NCI-H2196 treated with DMSO at 0.1 percent for 48 hours (cell line): ENCODE results near the gene TMEM80.
"Not testable (repeated sequence)": the region's sequence is repeated elsewhere in the genome, so short reads cannot be mapped to it uniquely, and the experiment has no call there.

Source experiments
- DNase-seq: peaks from one replicate; lab custom pipeline; 2025; ENCODE audit not compliant: unreplicated experiment; lab: John Stamatoyannopoulos, UW

TMEM80 gene

GRCh38 chr11:679271-680207 lies 16.1 kb upstream of the TMEM80 start:
- DNase-seq = no peak

GRCh38 chr11:680476-680875 lies 15.1 kb upstream of the TMEM80 start:
- no peak for DNase-seq

- DNase-seq = no peak
Measured at GRCh38 chr11:680970-681369, 14.6 kb upstream of the TMEM80 start.

GRCh38 chr11:686451-687243 lies 9.0 kb upstream of the TMEM80 start:
- DNase-seq = no peak

DNA sequence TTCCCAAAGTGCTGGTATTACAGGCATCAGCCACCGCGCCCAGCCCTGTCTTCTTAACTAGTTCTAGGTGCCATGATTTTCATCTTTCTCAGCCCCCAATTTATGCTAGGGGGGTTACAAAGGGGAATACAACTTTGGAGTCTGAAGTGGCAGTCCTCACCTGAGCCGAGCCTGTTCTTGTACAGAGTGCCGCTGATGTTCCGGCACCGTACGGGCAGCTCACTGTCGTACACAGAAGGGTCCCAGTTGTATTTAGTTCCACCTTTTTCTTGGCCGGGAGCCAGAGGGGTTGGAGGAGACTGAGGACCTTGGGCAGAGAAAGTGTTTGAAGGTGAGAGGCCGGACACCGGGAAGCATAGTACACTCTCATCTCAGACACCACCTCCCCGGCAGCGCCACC lies 7.9 kb upstream of the TMEM80 start:
- no peak for DNase-seq

- DNase-seq = no peak
Measured at GRCh38 chr11:688681-689080, 6.9 kb upstream of the TMEM80 start.

GRCh38 chr11:689625-690024 lies 6.0 kb upstream of the TMEM80 start:
- DNase-seq = no peak

GRCh38 chr11:690244-690643 lies 5.4 kb upstream of the TMEM80 start:
- DNase-seq = not testable (repeated sequence)

DNA sequence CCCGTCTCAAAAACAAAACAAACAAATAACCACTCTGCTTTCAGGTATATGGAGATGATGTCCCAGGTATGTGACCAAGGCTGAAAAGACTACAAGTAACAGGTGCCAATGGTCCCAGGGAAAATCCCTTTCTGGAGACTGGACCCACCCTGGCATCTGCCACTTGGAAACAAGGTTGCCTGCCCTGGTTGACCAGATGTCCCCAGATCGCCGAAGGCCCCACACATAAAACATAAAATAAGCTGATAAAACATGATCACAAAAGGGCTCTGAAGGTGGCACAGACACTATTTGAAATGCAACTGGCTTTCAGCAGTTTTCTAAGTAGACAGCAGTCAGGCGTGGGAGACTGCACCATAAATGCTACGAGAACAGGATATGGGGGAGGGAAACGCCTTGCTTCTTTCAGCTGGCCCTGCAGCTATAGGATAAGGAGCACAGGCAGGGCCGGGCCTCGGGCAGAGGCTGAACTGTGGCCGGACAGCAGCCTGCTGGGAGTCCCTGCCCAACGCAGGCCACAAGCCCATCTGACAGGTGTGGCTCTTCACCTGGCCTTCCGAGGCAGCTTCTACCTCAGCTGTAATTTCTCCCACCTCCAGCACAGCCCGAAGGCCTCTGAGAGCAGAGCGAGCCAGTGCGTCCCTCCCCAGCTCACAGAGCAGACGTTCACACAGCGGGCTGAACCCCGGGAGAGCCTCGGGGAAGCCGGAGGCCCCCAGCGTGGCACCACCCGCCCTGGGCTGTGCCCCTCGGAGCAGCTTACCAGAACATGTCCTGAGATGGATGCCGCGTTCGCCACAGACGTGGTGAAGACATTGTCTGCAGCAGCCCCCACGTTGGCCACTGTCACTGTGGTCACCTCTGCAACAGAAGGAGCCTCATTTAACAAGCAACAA lies 4.6 kb upstream of the TMEM80 start:
- DNase-seq = no peak

DNA sequence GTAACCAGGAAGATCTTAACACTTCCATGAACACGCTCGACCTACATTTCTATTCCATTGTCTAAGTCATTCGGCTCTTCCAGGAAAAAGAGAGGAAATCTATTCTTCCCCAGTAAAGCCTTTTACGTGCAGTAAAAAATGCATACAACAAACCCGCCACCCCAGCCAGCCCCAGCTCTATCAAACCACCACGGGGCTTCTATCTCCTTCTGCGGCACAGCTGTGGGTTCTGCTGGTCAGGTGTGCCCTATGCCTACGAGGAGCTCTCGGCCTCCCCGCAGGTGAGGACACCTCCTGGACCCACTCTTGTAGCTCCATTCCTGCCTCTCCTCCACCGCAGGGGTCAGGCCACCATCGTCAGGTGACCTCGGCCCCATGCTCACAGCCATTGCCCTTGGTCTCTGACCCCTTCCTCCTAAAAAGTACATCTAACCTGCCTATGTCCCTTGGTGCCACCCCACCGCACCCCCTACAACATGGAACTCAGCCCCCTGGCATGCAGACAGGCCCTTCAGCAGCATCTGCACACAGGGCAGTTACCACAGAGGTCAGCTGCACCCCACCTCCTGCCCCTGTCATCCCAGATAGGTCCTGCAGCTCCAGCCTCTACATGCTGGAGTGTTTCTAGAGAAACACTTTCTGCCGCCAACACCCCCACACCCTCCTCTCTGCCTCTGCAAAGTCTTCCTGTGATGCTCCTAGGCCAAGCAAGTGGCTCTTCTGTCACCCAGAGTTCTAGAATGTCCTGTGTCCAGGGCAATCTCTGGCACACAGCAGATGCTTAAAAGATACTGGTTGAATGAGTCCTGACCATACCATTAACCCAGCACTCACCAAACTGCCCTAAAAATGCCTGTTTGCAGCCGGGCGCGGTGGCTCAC lies 3.7 kb upstream of the TMEM80 start:
- DNase-seq = no peak

- no peak for DNase-seq
Measured at GRCh38 chr11:692824-693414, 2.7 kb upstream of the TMEM80 start.

- DNase-seq = no peak
Measured at GRCh38 chr11:693415-693831, 2.2 kb upstream of the TMEM80 start.

GRCh38 chr11:693887-694562 lies 1.6 kb upstream of the TMEM80 start:
- DNase-seq = peak; percentile 74

GRCh38 chr11:694563-695287 lies 891 bp upstream of the TMEM80 start, which contains the start of gene DEAF1:
Gene DEAF1, minus strand, starts transcription at chr11:695222. Its CDS starts 175 bp downstream, at chr11:695047.
- peak; percentile 94 for DNase-seq

DNA sequence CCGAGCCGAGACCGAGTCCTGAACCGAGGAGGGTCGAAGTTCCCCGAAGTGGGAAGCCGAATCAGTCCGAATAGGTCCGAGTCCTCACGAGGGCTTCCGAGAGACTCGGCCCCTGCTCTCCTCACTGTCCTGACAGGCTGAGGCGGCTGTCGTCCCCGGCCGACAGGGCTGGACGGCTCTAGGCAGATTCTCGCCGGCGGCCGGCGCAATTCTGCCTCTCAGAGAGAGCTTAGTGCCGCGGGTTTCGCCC lies 403 bp upstream of the TMEM80 start:
- no peak for DNase-seq

- DNase-seq = no peak
Measured at GRCh38 chr11:696955-697491, 1.4 kb downstream of the TMEM80 start.

GRCh38 chr11:697811-698311 lies 2.2 kb downstream of the TMEM80 start:
- DNase-seq = no peak

- DNase-seq = no peak
Measured at GRCh38 chr11:698493-699115, 3.0 kb downstream of the TMEM80 start.
